ENCODE measurements around the gene SPON1.

SPON1 gene

GRCh38 chr11:14045417-14045816 lies 82.9 kb downstream of the SPON1 start:
- no peaks in the 10 kb centered on the region for H3K36me3 ChIP-seq (ENCODE audit: insufficient read depth, low read length)
- H3K9me2 ChIP-seq (ENCODE audit: low read depth, low read length) = no peaks in the 10 kb centered on the region
- H3K4me1 ChIP-seq (ENCODE audit: insufficient read depth, low read length, severe bottlenecking) = no peaks in the 10 kb centered on the region
- TF ChIP-seq CTCF (IDR thresholded peaks at IDR 0.05; ENCODE audit: low read length) (no peak), EZH2 (IDR thresholded peaks at IDR 0.05; ENCODE audit: borderline replicate concordance, low read length) (no peak)
- H3K9me3 ChIP-seq (ENCODE audit: low read length) = no peaks in the 10 kb centered on the region
- H3K4me3 ChIP-seq (ENCODE audit: low read depth, low read length, poor library complexity, severe bottlenecking) = no peak overlapping the region
- H2AFZ ChIP-seq (ENCODE audit: low read length) = no peak overlapping the region
- H3F3A ChIP-seq (ENCODE audit: insufficient read depth, low read length) = no peaks in the 10 kb centered on the region
- no peaks in the 10 kb centered on the region for H4K20me1 ChIP-seq (ENCODE audit: insufficient read depth, low read length)
- H3K27me3 ChIP-seq (ENCODE audit: insufficient read depth, low read length) = no peaks in the 10 kb centered on the region
- H3K4me2 ChIP-seq (ENCODE audit: low read length) = no peak overlapping the region
- H3K79me2 ChIP-seq (ENCODE audit: insufficient read depth, low read length) = no peaks in the 10 kb centered on the region
- H3K27ac ChIP-seq (ENCODE audit: low read depth, low read length, poor library complexity, severe bottlenecking) = no peak overlapping the region
- H3K9ac ChIP-seq (ENCODE audit: low read length) = no peak overlapping the region

GRCh38 chr11:14052198-14052597 lies 89.7 kb downstream of the SPON1 start:
- Histone ChIP-seq H3K4me3 (ENCODE audit: low read depth, low read length, poor library complexity, severe bottlenecking) (no peak overlapping the region), H2AFZ (ENCODE audit: low read length) (no peak overlapping the region), H3K27me3 (ENCODE audit: insufficient read depth, low read length) (no peaks in the 10 kb centered on the region), H3K27ac (ENCODE audit: low read depth, low read length, poor library complexity, severe bottlenecking) (no peak overlapping the region), H4K20me1 (ENCODE audit: insufficient read depth, low read length) (no peaks in the 10 kb centered on the region), H3K9me2 (ENCODE audit: low read depth, low read length) (no peaks in the 10 kb centered on the region), H3F3A (ENCODE audit: insufficient read depth, low read length) (no peaks in the 10 kb centered on the region), H3K4me2 (ENCODE audit: low read length) (no peak overlapping the region), H3K79me2 (ENCODE audit: insufficient read depth, low read length) (no peaks in the 10 kb centered on the region), H3K9me3 (ENCODE audit: low read length) (no peaks in the 10 kb centered on the region), H3K4me1 (ENCODE audit: insufficient read depth, low read length, severe bottlenecking) (no peaks in the 10 kb centered on the region), H3K9ac (ENCODE audit: low read length) (no peak overlapping the region), H3K36me3 (ENCODE audit: insufficient read depth, low read length) (no peaks in the 10 kb centered on the region)
- TF ChIP-seq EZH2 (IDR thresholded peaks at IDR 0.05; ENCODE audit: borderline replicate concordance, low read length) (no peak), CTCF (IDR thresholded peaks at IDR 0.05; ENCODE audit: low read length) (no peak)

DNA sequence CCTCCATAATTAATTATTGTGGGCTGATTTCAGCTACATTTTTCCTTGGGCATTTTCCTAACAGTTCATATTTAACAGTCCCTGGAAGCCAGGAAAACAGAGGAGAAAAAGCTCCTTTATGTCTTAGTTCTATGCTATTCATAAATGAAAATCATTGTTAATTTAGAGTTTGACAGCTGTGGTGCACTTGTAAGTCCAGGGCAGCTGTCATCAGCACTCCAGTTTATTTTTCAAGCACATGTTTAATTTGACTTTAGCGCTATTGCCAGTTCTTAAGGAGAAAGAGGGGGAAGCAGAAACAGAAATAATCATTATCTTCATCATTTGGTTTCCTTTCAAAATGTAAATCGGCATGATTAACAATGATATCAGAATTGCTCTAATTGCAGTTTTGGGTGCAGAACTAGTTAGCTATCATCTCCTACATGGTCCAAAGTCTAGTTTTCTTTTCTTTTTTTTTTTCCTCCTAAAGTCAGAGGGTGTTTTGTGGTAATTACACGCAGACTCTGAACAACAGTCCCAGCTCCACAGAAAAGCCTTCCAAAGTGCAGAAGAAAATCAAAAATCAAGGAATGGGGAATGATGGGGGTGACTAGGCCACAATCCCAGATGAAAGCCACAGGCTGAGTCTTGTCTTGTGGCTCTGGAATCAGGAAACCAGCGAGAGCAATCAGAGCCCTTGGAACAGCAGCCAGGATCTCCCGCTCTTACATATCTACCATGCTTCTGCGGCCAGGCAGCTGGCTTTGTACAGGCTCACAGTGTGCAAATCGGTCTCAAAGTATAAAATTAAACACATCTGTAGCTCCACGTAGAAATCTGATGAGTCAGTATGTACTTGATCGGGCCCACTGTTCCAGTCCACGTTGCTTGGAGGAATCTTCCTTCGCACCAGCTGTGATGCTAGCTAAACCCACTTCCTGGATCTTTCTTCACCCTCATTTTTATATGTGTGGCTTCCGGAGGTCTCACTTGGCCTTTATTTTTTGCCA lies 91.9 kb downstream of the SPON1 start:
- H3K9me3 ChIP-seq (ENCODE audit: low read length) = no peaks in the 10 kb centered on the region
- H3F3A ChIP-seq (ENCODE audit: insufficient read depth, low read length) = no peaks in the 10 kb centered on the region
- H3K4me3 ChIP-seq (ENCODE audit: low read depth, low read length, poor library complexity, severe bottlenecking) = no peak overlapping the region
- no peak overlapping the region for H2AFZ ChIP-seq (ENCODE audit: low read length)
- H3K9ac ChIP-seq (ENCODE audit: low read length) = no peak overlapping the region
- no peaks in the 10 kb centered on the region for H3K4me1 ChIP-seq (ENCODE audit: insufficient read depth, low read length, severe bottlenecking)
- no peak overlapping the region for H3K27ac ChIP-seq (ENCODE audit: low read depth, low read length, poor library complexity, severe bottlenecking)
- no peaks in the 10 kb centered on the region for H3K9me2 ChIP-seq (ENCODE audit: low read depth, low read length)
- no peak overlapping the region for H3K4me2 ChIP-seq (ENCODE audit: low read length)
- no peaks in the 10 kb centered on the region for H3K36me3 ChIP-seq (ENCODE audit: insufficient read depth, low read length)
- TF ChIP-seq CTCF (IDR thresholded peaks at IDR 0.05; ENCODE audit: low read length) (no peak), EZH2 (IDR thresholded peaks at IDR 0.05; ENCODE audit: borderline replicate concordance, low read length) (no peak)
- no peaks in the 10 kb centered on the region for H3K27me3 ChIP-seq (ENCODE audit: insufficient read depth, low read length)
- H4K20me1 ChIP-seq (ENCODE audit: insufficient read depth, low read length) = no peaks in the 10 kb centered on the region
- H3K79me2 ChIP-seq (ENCODE audit: insufficient read depth, low read length) = no peaks in the 10 kb centered on the region

Measured in OCI-LY1 (cell line).